Adrenal gland (tissue), 12 donors: Measurements from ENCODE around the gene PTGES. TPM values are rescaled to one million over a fixed set of nuclear protein-coding genes. Genes with fewer than 3 reads are reported as not detected.

Experiments
- DNase-seq, 7 donors: peaks; one replicate each; pipeline ENCODE4 v3.0.0-alpha.2; 2019 to 2020
- H3K27ac ChIP-seq, 5 donors: fragments of 200-600 bp; sonication (generic) in 4 of 5; 1 replicate in 3 of 5; 2 replicates in 2 of 5; pipeline versions ENCODE4 v1.5.1 to v1.8.0; 2016 to 2020; ENCODE audit warnings: mild to moderate bottlenecking in 1 of 5
- H3K27me3 ChIP-seq: fragments of 200-600 bp; 2 replicates; pipeline ENCODE4 v1.8.0; 2021
- H3K36me3 ChIP-seq, 2 donors: fragments of 200-600 bp; replicated peaks in 1 of 2; 1 replicate in 1 of 2; 2 replicates in 1 of 2; pipeline versions ENCODE4 v1.5.1 to v1.8.0; 2018 to 2022
- H3K4me1 ChIP-seq, 2 donors: fragments of 200-600 bp; replicated peaks in 1 of 2; 1 replicate in 1 of 2; 2 replicates in 1 of 2; pipeline versions ENCODE4 v1.5.1 to v1.8.0; 2018 to 2021
- H3K4me3 ChIP-seq, 4 donors: fragments of 200-600 bp; sonication (generic) in 3 of 4; one replicate each; pipeline ENCODE4 v1.5.1; 2016 to 2018
- H3K9me3 ChIP-seq, 3 donors: fragments of 200-600 bp; sonication (generic) in 1 of 3; replicated peaks in 1 of 3; 1 replicate in 2 of 3; 2 replicates in 1 of 3; pipeline versions ENCODE4 v1.5.1 to v1.8.0; 2016 to 2021
- CTCF ChIP-seq, 6 experiments: fragments of 450-650 bp in 4 of 6; fragments of 200-600 bp in 2 of 6; sonication (generic) in 1 of 6; IDR thresholded peaks; 1 replicate in 5 of 6; 2 replicates in 1 of 6; pipeline versions ENCODE4 v1.5.1 to v1.8.0; 2016 to 2021; ENCODE audit warnings: antibody characterized with exemption in 6 of 6, mild to moderate bottlenecking in 2 of 6, moderate library complexity in 1 of 6
- POLR2A ChIP-seq, 2 donors: fragments of 450-650 bp; IDR thresholded peaks; one replicate each; pipeline ENCODE4 v1.6.1; 2017; ENCODE audit warnings: antibody characterized with exemption in 2 of 2, mild to moderate bottlenecking in 2 of 2, moderate library complexity in 1 of 2
- WGBS, 4 donors: extraction: QIAGEN DNeasy Blood & Tissue Kit in 2 of 4; methylation state at CpG; one replicate each; pipeline versions ENCODE4 v1.1.5 to v1.1.7; 2013 to 2017; 5-methylcytosine and 5-hydroxymethylcytosine counted together
- intact Hi-C, 2 donors: fragments of 100-400 bp; cut with DNase I; formaldehyde crosslinking; loops; one replicate each; pipeline versions ENCODE4 v1.14.1 to v1.15.0; 2022 to 2023
- polyA plus RNA-seq, 3 donors: library from polyadenylated mRNA; stranded (reverse); fragments of 200-250 nt in 2 of 3; fragments of 350-450 nt in 1 of 3; fragmentation: Illumina TruSeq in 1 of 3; extraction: RNeasy Lipid Tissue Mini Kit (QIAGEN cat#74804) in 1 of 3; gene quantifications; one replicate each; pipeline ENCODE4 v1.2.3, GENCODE V29; 2013 to 2014
- total RNA-seq, 9 donors: library from RNA; depleted of rRNA in 4 of 9; stranded (reverse); fragments of >200 nt in 4 of 9; fragments of 120-200 nt in 1 of 9; fragmentation: NEBNext Ultra II Directional in 1 of 9; extraction: Animal tissue kit (Norgen Biotek cat#: 25700) in 1 of 9; gene quantifications; one replicate each; pipeline versions ENCODE4 v1.1.0 to v1.2.4, GENCODE V29; 2013 to 2023
- donor health status: healthy with polysubstance abuse.
- donor health status: Bipolar disorder and iron deficiency.
- donor health status: DM: yes; HTN: yes; CAD: no.
- donor health status: DM: no; HTN: no; CAD: no.
- donor health status: DM: no; HTN: no; CAD: no.
- donor health status: DM: yes; HTN: yes; CAD: no.

The PTGES gene
- total and polyA plus RNA-seq, 12 donors, result 0.12 to 4.4 (median 1.3) TPM; not detected in 1

DNA sequence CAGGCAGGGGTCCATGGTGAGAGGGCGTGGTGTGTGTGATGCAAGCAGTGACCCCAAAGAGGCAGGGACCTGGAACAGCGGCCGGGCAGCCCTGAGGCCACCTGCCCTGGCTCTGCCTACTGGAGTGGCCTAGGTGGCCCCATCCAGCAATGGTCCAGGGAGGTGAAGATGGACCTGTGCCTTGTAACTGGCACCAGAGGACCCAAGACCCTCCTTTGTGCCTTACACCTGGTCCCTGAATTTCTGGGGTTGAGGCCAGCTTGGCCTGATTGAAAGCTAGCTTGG lies 42.7 kb downstream of the PTGES start:
- no peaks in the 10 kb centered on the region for H3K27me3 ChIP-seq
- no peak overlapping the region for H3K27ac ChIP-seq
- no peaks in the 10 kb centered on the region for H3K9me3 ChIP-seq
- WGBS, 4 donors, result 84 to 95% (median 89%) methylated on average over 3 of the region's 3 CpGs; no CpG with 5 or more reads in 1 of the 4 donors
- no peak for DNase-seq
- no peaks in the 10 kb centered on the region for H3K36me3 ChIP-seq
- intact Hi-C loops, result no loop called here
- TF ChIP-seq POLR2A (IDR thresholded peaks at IDR 0.05), result no peak
- no peak for TF ChIP-seq CTCF (IDR thresholded peaks at IDR 0.05)
- no peak overlapping the region for H3K4me3 ChIP-seq
- H3K4me1 ChIP-seq, result no peaks in the 10 kb centered on the region

DNA sequence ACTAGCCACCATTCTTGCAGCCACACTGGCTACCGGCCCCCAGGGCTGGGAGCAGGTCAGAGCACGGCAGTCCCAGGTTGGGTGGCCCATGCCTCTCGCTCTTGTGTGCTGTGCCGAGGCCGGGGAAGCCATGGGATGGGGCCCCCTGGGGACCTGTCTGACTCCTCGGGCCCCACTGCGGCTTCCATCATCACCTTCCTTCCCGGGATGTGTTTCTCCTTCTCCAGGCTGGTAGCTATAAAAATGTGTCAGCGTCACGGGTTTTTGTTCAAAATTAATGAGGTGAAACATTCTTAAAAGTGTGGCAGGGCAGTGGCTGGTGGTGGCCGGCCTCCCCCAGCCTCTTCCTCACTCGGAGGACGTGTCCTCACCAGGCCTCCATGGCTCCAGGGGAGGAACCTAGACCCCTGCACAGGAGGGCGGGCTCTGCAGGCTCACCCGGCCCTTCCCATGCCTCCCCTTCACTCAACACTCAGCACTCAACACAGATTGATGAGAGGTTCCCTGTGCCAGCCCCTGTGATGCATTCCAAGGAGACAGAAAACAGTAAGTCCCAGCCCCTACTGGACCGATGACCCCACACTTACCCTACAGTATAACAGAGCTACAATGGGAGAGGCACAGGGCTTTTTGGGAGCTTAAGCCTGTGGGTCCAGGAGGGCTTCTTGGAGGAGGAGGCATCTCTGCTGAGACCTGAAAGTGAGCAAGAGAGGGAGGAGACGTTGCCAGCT lies 43.2 kb downstream of the PTGES start:
- Histone ChIP-seq H3K9me3 (no peaks in the 10 kb centered on the region), H3K27ac (no peak overlapping the region), H3K27me3 (no peaks in the 10 kb centered on the region), H3K4me3 (no peak overlapping the region), H3K36me3 (no peaks in the 10 kb centered on the region), H3K4me1 (no peaks in the 10 kb centered on the region)
- intact Hi-C loops, result no loop called here
- TF ChIP-seq POLR2A (IDR thresholded peaks at IDR 0.05) (no peak), CTCF (IDR thresholded peaks at IDR 0.05) (no peak)
- WGBS, 4 donors, result 82 to 90% (median 87%) methylated on average over 12 to 17 of the region's 17 CpGs
- DNase-seq, result no peak

GRCh38 chr9:129708793-129709192 lies 44.0 kb downstream of the PTGES start:
- H3K27ac ChIP-seq, result no peak overlapping the region
- H3K4me1 ChIP-seq, result no peaks in the 10 kb centered on the region
- 87 to 92% (median 89%) methylated on average over 6 of the region's 6 CpGs for WGBS, 4 donors
- H3K36me3 ChIP-seq, result no peaks in the 10 kb centered on the region
- no peak overlapping the region for H3K4me3 ChIP-seq
- no peaks in the 10 kb centered on the region for H3K27me3 ChIP-seq
- intact Hi-C loops, result no loop called here
- H3K9me3 ChIP-seq, result no peaks in the 10 kb centered on the region
- TF ChIP-seq CTCF (IDR thresholded peaks at IDR 0.05) (no peak), POLR2A (IDR thresholded peaks at IDR 0.05) (no peak)
- DNase-seq, result no peak

- no peak for DNase-seq
- TF ChIP-seq POLR2A (IDR thresholded peaks at IDR 0.05) (no peak), CTCF (IDR thresholded peaks at IDR 0.05) (no peak)
- H3K4me1 ChIP-seq, result no peaks in the 10 kb centered on the region
- H3K36me3 ChIP-seq, result no peaks in the 10 kb centered on the region
- no peaks in the 10 kb centered on the region for H3K27me3 ChIP-seq
- intact Hi-C loops, result no loop called here
- 57 to 90% (median 79%) methylated on average over 3 to 8 of the region's 8 CpGs for WGBS, 4 donors
- no peak overlapping the region for H3K4me3 ChIP-seq
- H3K9me3 ChIP-seq, result no peaks in the 10 kb centered on the region
- no peak overlapping the region for H3K27ac ChIP-seq
Measured at GRCh38 chr9:129704807-129705206, 48.0 kb downstream of the PTGES start.
